ENCODE results near the gene TELO2.

The TELO2 gene

GRCh38 chr16:1492923-1493745 is at the start of gene TELO2:
Gene TELO2, plus strand, starts transcription at chr16:1493360. Its CDS starts 922 bp downstream, at chr16:1494282.
- DNase-seq (ENCODE audit: low read depth), result peak; percentile 76

GRCh38 chr16:1443403-1443973 is 49.7 kb upstream of the TELO2 start:
- DNase-seq (ENCODE audit: low read depth), result no peak

- no peak for DNase-seq (ENCODE audit: low read depth)
Observed at GRCh38 chr16:1443980-1444729, 49.0 kb upstream of the TELO2 start, which contains the start of gene CCDC154. Gene CCDC154, minus strand, starts transcription at chr16:1444556. Its CDS starts 234 bp downstream, at chr16:1444322.

- no peak for DNase-seq (ENCODE audit: low read depth)
Observed at GRCh38 chr16:1444730-1445517, 48.2 kb upstream of the TELO2 start.

DNA sequence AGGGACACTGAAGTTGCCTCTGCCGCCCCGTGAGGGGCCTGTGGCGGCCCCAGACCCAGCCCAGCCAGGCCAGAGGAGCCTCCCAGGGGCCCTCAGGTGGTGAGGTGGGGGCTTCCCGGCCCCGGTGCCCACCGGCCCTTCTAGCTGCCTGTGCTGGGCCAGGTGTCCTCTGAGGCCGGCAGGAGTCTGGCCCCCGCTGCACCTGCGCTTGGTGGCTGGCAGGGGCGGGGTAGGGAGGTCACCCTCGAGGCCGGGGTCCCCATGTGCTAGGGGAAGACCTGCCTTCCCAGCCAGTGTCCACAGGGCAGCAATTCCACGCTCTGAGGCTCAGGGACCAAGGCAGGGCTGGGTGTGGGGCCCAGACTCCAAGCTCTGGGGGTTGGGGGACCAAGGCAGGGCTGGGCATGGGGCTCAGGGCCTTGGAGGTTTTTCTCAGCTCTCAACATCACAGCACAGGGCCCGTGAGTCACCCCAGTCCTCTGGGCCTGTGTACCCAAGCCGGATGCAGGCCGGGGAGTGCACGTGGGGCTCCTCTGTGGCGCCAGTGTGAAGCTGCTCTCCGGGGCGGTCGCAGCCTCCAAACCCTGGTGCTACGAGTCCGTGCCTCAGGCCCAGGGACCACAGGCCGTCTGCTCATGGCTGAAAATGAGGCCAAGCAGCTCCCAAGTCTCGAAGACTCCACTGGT is 47.5 kb upstream of the TELO2 start:
- DNase-seq (ENCODE audit: low read depth), result no peak

DNA sequence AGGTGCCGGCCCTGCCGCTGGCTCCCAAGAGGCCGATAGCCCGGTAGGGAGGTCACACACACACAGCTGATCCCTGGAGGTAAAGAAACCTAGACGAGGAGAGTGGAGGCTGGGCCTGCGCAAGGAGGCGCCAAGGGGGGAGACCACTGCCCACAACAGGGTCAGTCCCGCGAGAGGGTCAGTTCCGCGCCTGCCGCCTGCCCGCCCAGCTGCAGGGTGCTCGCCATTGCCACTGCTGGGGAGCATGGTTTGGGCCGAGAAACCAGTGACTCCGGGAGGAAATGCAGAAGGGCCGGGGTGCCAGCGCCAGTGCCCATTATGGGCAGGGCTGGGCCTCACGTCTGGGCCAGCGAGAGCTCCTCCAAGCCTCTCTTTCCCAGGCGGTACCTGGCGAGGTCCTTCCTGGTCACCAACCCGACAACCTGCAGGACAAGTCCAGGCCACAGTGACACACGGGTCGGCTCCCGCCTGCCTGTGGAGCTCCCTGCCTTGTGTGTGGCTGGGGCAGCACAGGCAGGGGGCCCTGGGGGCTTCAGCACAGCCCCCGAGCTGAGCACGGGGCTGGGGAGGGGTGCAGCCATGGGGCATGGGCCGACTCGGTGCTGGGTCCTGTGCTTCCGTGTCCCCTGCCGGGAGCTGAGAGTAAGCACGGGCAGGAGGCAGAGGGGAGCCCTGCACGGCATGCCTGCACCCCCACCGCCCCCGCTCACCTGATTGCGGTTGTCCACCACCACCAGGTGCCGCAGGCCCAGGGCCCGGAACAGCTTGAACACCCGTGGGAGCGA is 46.7 kb upstream of the TELO2 start:
- DNase-seq (ENCODE audit: low read depth), result no peak

DNA sequence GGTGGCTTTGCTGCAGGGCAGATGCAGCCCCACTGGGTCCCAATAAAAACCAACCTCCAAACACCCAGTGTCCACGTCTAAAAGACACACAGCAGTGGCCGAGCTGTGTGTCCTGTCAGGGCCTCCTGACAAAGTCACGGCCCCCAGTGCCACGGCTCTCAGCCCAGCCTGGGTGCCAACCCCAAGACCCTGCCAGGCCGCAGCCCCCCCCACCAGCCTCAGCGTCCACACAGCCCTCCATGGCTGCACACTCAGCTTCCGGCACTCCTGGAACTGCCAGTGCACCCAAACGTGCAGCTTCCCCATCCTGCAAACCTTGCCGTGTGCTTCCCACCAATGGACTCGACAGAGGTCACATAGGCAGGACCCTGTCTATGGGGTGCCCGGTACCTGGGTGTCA is 45.2 kb upstream of the TELO2 start:
- no peak for DNase-seq (ENCODE audit: low read depth)

DNA sequence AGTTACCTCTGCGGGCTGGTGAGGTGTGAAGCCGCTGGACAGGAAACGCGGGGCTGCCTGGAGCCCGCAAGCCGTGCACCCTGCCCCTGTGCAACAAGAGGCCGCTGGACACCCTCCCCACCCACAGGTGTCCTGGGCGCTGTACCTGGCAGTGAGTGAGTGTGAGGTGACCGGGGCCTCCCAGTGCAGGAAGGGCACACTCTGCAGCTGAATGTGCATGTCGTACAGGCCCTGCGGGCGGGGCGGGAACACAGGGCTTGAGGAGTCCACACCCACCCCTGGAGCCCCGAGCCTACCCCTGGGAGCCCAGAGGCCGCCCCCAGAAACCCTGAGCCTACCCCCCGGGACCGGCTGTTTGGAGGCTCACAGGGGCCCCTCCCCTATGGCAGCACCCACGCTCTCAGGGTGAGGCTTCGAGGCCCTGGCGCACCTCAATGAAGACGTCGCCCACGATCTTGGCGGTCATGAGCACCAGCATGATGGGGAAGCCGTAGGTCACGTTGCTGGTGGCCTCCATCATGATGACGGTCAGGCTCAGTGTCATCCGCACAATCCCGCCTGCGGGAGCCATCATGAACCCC is 44.5 kb upstream of the TELO2 start:
- DNase-seq (ENCODE audit: low read depth), result no peak

DNA sequence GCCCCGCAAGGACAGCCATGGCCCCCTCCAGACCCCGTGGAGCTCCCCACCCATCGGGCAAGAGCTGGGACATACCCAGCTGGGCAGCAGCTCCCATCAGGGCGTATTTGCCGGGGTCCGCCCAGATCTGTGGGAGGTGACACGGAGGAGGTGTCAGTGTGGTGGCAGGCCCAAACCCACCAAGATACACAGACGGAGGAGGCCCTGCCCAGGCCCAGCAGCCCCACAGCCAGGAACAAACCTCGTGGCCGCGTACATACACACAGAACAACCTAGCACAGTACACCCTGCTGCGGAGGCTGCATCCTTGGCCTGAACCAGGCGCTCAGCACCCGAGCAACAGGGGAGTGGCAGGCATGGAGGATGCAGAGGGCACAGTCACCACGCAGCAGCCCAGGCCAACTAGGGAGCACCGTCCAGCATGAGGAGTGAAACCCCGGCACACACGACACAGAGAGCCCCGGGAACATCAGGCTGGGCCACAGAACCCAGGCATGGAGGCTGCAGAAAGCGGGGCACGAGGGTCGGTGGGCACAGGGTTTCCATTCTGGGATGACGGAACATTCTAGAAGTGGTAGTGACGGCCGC is 43.9 kb upstream of the TELO2 start:
- DNase-seq (ENCODE audit: low read depth), result no peak

DNA sequence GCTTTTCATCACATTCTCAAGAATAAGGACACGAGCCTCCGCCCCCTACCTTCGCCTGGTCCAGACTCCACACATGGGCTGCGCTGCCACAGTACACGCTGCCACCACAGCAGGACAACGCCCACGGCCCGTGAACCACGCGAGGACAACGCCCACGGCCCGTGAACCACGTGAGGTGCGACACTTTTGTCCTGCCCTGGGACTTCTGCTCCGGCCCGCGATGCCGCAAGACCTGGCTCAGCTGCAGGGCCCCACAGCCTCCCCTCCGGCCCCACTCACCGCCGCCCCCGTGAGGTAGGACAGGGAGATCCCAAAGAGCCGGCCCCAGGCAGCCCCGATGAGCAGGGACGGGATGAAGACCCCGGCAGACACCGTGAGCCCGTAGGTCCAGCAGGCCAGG is 42.9 kb upstream of the TELO2 start:
- DNase-seq (ENCODE audit: low read depth), result no peak

- DNase-seq (ENCODE audit: low read depth), result no peak
Observed at GRCh38 chr16:1450841-1451240, 42.3 kb upstream of the TELO2 start.

GRCh38 chr16:1451702-1452392 is 41.3 kb upstream of the TELO2 start:
- DNase-seq (ENCODE audit: low read depth), result no peak

- no peak for DNase-seq (ENCODE audit: low read depth)
Observed at GRCh38 chr16:1452530-1452929, 40.6 kb upstream of the TELO2 start.

DNA sequence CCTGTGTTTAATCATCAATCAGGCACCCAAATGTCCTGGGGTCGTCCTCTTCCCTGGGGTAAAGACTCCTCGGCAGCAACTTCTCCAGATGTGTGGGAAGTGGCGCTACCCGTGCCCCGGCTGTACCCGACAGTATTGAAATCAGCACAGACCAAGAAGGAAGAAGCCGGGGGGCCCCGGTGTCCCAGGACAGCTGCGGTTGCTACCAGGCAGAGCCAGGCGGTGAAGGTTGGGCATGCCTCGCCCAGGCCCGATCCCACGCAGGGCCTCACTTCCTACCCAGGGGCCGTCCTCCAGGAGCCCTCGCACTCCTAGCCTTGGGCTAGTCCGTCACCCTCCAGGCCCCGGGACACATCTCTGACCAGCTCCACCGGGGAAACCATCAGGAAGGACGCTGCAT is 39.8 kb upstream of the TELO2 start:
- DNase-seq (ENCODE audit: low read depth), result no peak

- no peak for DNase-seq (ENCODE audit: low read depth)
Observed at GRCh38 chr16:1454561-1454960, 38.6 kb upstream of the TELO2 start.

GRCh38 chr16:1455190-1456171 is 37.7 kb upstream of the TELO2 start:
- DNase-seq (ENCODE audit: low read depth), result no peak

DNA sequence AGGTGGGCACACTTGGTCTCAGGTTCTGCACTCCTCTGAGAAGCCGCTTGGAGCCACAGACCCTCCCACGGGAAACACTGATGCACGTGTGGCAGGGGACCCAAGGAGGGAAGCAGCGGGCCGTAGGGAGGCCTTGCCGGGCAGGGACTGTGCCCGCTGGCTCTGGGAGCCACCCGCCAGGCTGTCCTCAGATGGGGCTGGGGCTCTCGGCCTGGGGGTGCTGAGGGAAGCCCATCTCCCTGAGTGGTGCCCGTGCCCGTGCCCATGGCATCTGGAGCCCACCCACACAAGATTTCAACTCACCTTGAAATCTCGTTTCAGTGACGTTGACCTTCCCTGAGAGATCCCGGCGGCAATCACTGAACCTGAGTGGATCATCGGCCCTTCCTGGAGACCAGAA is 36.2 kb upstream of the TELO2 start:
- no peak for DNase-seq (ENCODE audit: low read depth)

All from T-helper 22 cell (primary cell).